ENCODE measurements around the gene TFPT. TPM values are rescaled to one million over a fixed set of nuclear protein-coding genes. Genes with fewer than 3 reads are reported as not detected.

The TFPT gene
- total RNA-seq, 4 donors from 2014 or later: 9.8 to 25.8 (median 14.0) TPM

- Histone ChIP-seq H3K9me3 (no peaks in the 10 kb centered on the region), H3K36me3 (peaks cover 0 to 75% (median 12%) of the 10 kb centered on the region in 4 donors), H3K4me3 (no peak overlapping the region), H3K27me3 (no peaks in the 10 kb centered on the region), H3K27ac (no peak overlapping the region), H3K4me1 (no peaks in the 10 kb centered on the region)
- intact Hi-C loops (cut with DNase I; ENCODE audit: low total_unique reads): loop anchor here (5.0 kb wide), 1 partner anchor 1149 kb away; no protein-coding TSS in a partner anchor
- TF ChIP-seq POLR2AphosphoS5 (IDR thresholded peaks at IDR 0.05) (no peak), POLR2A (IDR thresholded peaks at IDR 0.05) (no peak), EP300 (IDR thresholded peaks at IDR 0.05; ENCODE audit: low read depth) (no peak)
- TF ChIP-seq, protein P1, sequence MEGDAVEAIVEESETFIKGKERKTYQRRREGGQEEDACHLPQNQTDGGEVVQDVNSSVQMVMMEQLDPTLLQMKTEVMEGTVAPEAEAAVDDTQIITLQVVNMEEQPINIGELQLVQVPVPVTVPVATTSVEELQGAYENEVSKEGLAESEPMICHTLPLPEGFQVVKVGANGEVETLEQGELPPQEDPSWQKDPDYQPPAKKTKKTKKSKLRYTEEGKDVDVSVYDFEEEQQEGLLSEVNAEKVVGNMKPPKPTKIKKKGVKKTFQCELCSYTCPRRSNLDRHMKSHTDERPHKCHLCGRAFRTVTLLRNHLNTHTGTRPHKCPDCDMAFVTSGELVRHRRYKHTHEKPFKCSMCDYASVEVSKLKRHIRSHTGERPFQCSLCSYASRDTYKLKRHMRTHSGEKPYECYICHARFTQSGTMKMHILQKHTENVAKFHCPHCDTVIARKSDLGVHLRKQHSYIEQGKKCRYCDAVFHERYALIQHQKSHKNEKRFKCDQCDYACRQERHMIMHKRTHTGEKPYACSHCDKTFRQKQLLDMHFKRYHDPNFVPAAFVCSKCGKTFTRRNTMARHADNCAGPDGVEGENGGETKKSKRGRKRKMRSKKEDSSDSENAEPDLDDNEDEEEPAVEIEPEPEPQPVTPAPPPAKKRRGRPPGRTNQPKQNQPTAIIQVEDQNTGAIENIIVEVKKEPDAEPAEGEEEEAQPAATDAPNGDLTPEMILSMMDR (IDR thresholded peaks at IDR 0.05): no peak
- in situ Hi-C loops (cut with MboI; ENCODE audit: low pct_ligation_motif_present in 1 of 4, low pct_unique_long_range_greater_than_20kb in 1 of 4, low sequenced_read_pairs in 3 of 4): no loop called here
- no peak for DNase-seq
- 92% methylated on average over 17 of the region's 17 CpGs; no CpG with 5 or more reads in 1 of the 2 donors for WGBS, 2 donors (ENCODE audit: low coverage in 1 of 2)
Observed at GRCh38 chr19:54123682-54124081, 8.2 kb upstream of the TFPT start.

GRCh38 chr19:54121259-54121658, 5.8 kb upstream of the TFPT start:
- H3K4me1 ChIP-seq: peaks cover 5 to 9% (median 7%) of the 10 kb centered on the region in 4 donors
- no peak overlapping the region for H3K4me3 ChIP-seq
- TF ChIP-seq, protein P1 (IDR thresholded peaks at IDR 0.05): no peak
- TF ChIP-seq EP300 (IDR thresholded peaks at IDR 0.05; ENCODE audit: low read depth) (no peak), POLR2AphosphoS5 (IDR thresholded peaks at IDR 0.05) (no peak), POLR2A (IDR thresholded peaks at IDR 0.05) (no peak)
- intact Hi-C loops (cut with DNase I; ENCODE audit: low total_unique reads): loop anchor here (5.0 kb wide), 1 partner anchor 1151 kb away; no protein-coding TSS in a partner anchor
- in situ Hi-C loops (cut with MboI; ENCODE audit: low pct_ligation_motif_present in 1 of 4, low pct_unique_long_range_greater_than_20kb in 1 of 4, low sequenced_read_pairs in 3 of 4): no loop called here
- H3K27me3 ChIP-seq: no peaks in the 10 kb centered on the region
- peak; percentile 54 for DNase-seq
- no peak overlapping the region for H3K27ac ChIP-seq
- WGBS, 2 donors (ENCODE audit: low coverage in 1 of 2): 42 to 61% methylated on average over 2 to 10 of the region's 10 CpGs
- no peaks in the 10 kb centered on the region for H3K9me3 ChIP-seq
- peaks cover 0 to 57% (median 13%) of the 10 kb centered on the region in 4 donors for H3K36me3 ChIP-seq

GRCh38 chr19:54114340-54115108, 933 bp downstream of the TFPT start:
- intact Hi-C loops (cut with DNase I; ENCODE audit: low total_unique reads): no loop called here
- Histone ChIP-seq H3K4me3 (peak overlapping the region; percentile 64 to 99 (median 72)), H3K36me3 (peaks cover 0 to 12% (median 5%) of the 10 kb centered on the region in 4 donors), H3K9me3 (no peaks in the 10 kb centered on the region), H3K4me1 (peaks cover 16 to 28% (median 21%) of the 10 kb centered on the region in 4 donors), H3K27me3 (no peaks in the 10 kb centered on the region), H3K27ac (peak overlapping the region; percentile 85 to 95 (median 94))
- TF ChIP-seq POLR2AphosphoS5 (IDR thresholded peaks at IDR 0.05) (no peak), EP300 (IDR thresholded peaks at IDR 0.05; ENCODE audit: low read depth) (no peak)
- 26 to 27% methylated on average over 18 to 27 of the region's 28 CpGs for WGBS, 2 donors (ENCODE audit: low coverage in 1 of 2)
- in situ Hi-C loops (cut with MboI; ENCODE audit: low pct_ligation_motif_present in 1 of 4, low pct_unique_long_range_greater_than_20kb in 1 of 4, low sequenced_read_pairs in 3 of 4): no loop called here
- peak; percentile 46 for DNase-seq

DNA sequence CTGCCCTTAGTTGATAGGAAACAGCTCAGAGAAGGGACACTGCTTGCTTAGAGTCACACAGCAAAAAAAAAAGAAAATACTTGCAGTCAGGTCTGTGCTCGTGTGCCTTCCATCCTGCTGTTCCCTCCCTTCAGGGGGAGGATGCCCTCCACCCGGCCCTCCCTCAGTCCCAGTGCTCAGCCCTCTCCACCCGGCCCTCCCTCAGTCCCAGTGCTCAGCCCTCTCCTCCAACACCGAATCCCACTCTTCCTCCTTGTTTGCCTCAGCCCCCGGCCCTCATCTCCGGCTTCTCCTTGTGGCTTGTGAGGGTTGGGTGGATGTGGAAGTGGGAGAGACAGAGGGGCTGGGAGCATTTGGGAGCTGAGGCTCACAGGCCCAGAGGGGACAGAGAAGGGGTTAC, 5.8 kb downstream of the TFPT start:
- TF ChIP-seq EP300 (IDR thresholded peaks at IDR 0.05; ENCODE audit: low read depth): no peak
- no peaks in the 10 kb centered on the region for H3K9me3 ChIP-seq
- no peak for DNase-seq
- WGBS, 2 donors (ENCODE audit: low coverage in 1 of 2): 81 to 90% methylated on average over 2 to 6 of the region's 6 CpGs
- H3K36me3 ChIP-seq: peaks cover 0 to 34% (median 11%) of the 10 kb centered on the region in 4 donors
- no peak overlapping the region for H3K4me3 ChIP-seq
- no peaks in the 10 kb centered on the region for H3K27me3 ChIP-seq
- no peak overlapping the region for H3K27ac ChIP-seq
- in situ Hi-C loops (cut with MboI; ENCODE audit: low pct_ligation_motif_present in 1 of 4, low pct_unique_long_range_greater_than_20kb in 1 of 4, low sequenced_read_pairs in 3 of 4): no loop called here
- intact Hi-C loops (cut with DNase I; ENCODE audit: low total_unique reads): no loop called here
- peaks cover 4 to 13% (median 9%) of the 10 kb centered on the region in 4 donors for H3K4me1 ChIP-seq

DNA sequence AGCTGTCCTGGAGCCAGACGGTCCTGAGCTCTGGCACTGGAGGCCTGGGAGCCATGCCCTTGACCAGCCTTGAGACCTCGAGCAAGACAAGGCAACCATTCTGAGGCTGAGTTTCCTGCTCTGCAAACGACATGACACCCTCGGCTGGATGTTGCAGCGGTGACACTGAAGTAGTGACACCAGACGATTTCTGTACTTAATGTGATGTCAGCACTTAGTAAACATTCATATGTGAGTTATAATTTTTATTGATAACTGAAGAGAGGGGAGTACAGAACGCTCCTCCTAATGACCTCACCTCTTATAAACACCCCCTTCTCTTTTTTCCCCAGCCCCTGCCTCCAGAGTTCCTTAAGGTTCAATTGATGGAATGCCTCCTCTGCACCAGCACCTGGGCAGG, 7.0 kb downstream of the TFPT start:
- intact Hi-C loops (cut with DNase I; ENCODE audit: low total_unique reads): no loop called here
- peaks cover 0 to 34% (median 11%) of the 10 kb centered on the region in 4 donors for H3K36me3 ChIP-seq
- WGBS, 2 donors (ENCODE audit: low coverage in 1 of 2): 81% methylated on average over 7 of the region's 7 CpGs; no CpG with 5 or more reads in 1 of the 2 donors

More for the DNA sequence above, 7.0 kb downstream of the TFPT start:
- no peak for DNase-seq
- in situ Hi-C loops (cut with MboI; ENCODE audit: low pct_ligation_motif_present in 1 of 4, low pct_unique_long_range_greater_than_20kb in 1 of 4, low sequenced_read_pairs in 3 of 4): no loop called here
- H3K27ac ChIP-seq: no peak overlapping the region
- no peak overlapping the region for H3K4me3 ChIP-seq
- H3K9me3 ChIP-seq: no peaks in the 10 kb centered on the region
- peaks cover 0 to 12% (median 6%) of the 10 kb centered on the region in 4 donors for H3K4me1 ChIP-seq
- TF ChIP-seq POLR2A (IDR thresholded peaks at IDR 0.05): no peak
- no peak for TF ChIP-seq POLR2AphosphoS5 (IDR thresholded peaks at IDR 0.05)
- TF ChIP-seq, protein P1 (IDR thresholded peaks at IDR 0.05): no peak
- no peak for TF ChIP-seq EP300 (IDR thresholded peaks at IDR 0.05; ENCODE audit: low read depth)
- no peaks in the 10 kb centered on the region for H3K27me3 ChIP-seq

All from transverse colon (tissue), 4 donors.